Lower lobe of right lung (tissue), 2 donors: ENCODE data around the gene BLCAP. TPM values are rescaled to one million over a fixed set of nuclear protein-coding genes. Genes with fewer than 3 reads are reported as not detected.

Experiments used
- ATAC-seq, 2 donors: fragments of 200-7000 bp; cut with Tn5 transposase; one replicate each; pipeline ENCODE4 v1.9.1; 2020 to 2022; ENCODE audit warnings: mild to moderate bottlenecking in 2 of 2, moderate library complexity in 2 of 2
- DNase-seq: peaks from one replicate; pipeline ENCODE4 v3.0.0-alpha.2; 2020
- H3K27ac ChIP-seq: fragments of 200-600 bp; one replicate; pipeline ENCODE4 v1.8.0; 2022
- H3K27me3 ChIP-seq: fragments of 200-600 bp; one replicate; pipeline ENCODE4 v1.8.0; 2022; ENCODE audit warnings: low read depth
- H3K36me3 ChIP-seq: fragments of 200-600 bp; one replicate; pipeline ENCODE4 v1.8.0; 2022; ENCODE audit warnings: mild to moderate bottlenecking
- H3K4me1 ChIP-seq: fragments of 200-600 bp; one replicate; pipeline ENCODE4 v1.8.0; 2022
- H3K4me3 ChIP-seq: fragments of 200-600 bp; one replicate; pipeline ENCODE4 v1.8.0; 2022; ENCODE audit warnings: mild to moderate bottlenecking
- H3K9me3 ChIP-seq: fragments of 200-600 bp; one replicate; pipeline ENCODE4 v1.8.0; 2022
- CTCF ChIP-seq: fragments of 200-600 bp; IDR thresholded peaks from one replicate; pipeline ENCODE4 v1.8.0; 2022; ENCODE audit warnings: antibody characterized with exemption, mild to moderate bottlenecking
- intact Hi-C: fragments of 100-400 bp; cut with DNase I; formaldehyde crosslinking; loops from one replicate; pipeline ENCODE4 v1.11.0; 2022
- total RNA-seq: library from RNA; stranded (reverse); fragmentation: NEBNext Ultra II Directional; extraction: Animal tissue kit (Norgen Biotek cat#: 25700); gene quantifications from one replicate; pipeline ENCODE4 v1.2.1, GENCODE V29; 2021
- donor health status: DM: no; HTN: yes; CAD: no; lungs with severe emphysema.

The BLCAP gene
- total RNA-seq, 1 donor from 2014 or later: 66.8 TPM

GRCh38 chr20:37511610-37512275 is 15.9 kb downstream of the BLCAP start:
- intact Hi-C loops: no loop called here
- H3K4me1 ChIP-seq: peaks cover 2% of the 10 kb centered on the region
- H3K4me3 ChIP-seq: no peak overlapping the region
- no peaks in the 10 kb centered on the region for H3K9me3 ChIP-seq
- H3K36me3 ChIP-seq: peaks cover 68% of the 10 kb centered on the region
- H3K27ac ChIP-seq: no peak overlapping the region
- ATAC-seq (no peak), DNase-seq (no peak)
- TF ChIP-seq CTCF: no peak
- no peaks in the 10 kb centered on the region for H3K27me3 ChIP-seq

GRCh38 chr20:37510226-37510625 is 17.4 kb downstream of the BLCAP start:
- intact Hi-C loops: no loop called here
- DNase-seq (no peak), ATAC-seq (no peak)
- no peaks in the 10 kb centered on the region for H3K4me1 ChIP-seq
- peaks cover 57% of the 10 kb centered on the region for H3K36me3 ChIP-seq
- H3K27me3 ChIP-seq: no peaks in the 10 kb centered on the region
- no peak overlapping the region for H3K4me3 ChIP-seq
- no peak for TF ChIP-seq CTCF
- no peak overlapping the region for H3K27ac ChIP-seq
- no peaks in the 10 kb centered on the region for H3K9me3 ChIP-seq

- Histone ChIP-seq H3K4me1 (no peaks in the 10 kb centered on the region), H3K4me3 (no peak overlapping the region), H3K27me3 (no peaks in the 10 kb centered on the region), H3K36me3 (peaks cover 18% of the 10 kb centered on the region), H3K27ac (no peak overlapping the region), H3K9me3 (no peaks in the 10 kb centered on the region)
- DNase-seq (no peak), ATAC-seq (no peak)
- TF ChIP-seq CTCF: no peak
- intact Hi-C loops: no loop called here
Observed at GRCh38 chr20:37506152-37506725, 21.4 kb downstream of the BLCAP start.

GRCh38 chr20:37505263-37506151 is 22.2 kb downstream of the BLCAP start:
- no peak for ATAC-seq
- intact Hi-C loops: no loop called here
- no peaks in the 10 kb centered on the region for H3K4me1 ChIP-seq
- H3K9me3 ChIP-seq: no peaks in the 10 kb centered on the region
- no peak for TF ChIP-seq CTCF
- H3K27ac ChIP-seq: no peak overlapping the region
- H3K36me3 ChIP-seq: peaks cover 12% of the 10 kb centered on the region
- DNase-seq: no peak
- no peaks in the 10 kb centered on the region for H3K27me3 ChIP-seq
- H3K4me3 ChIP-seq: no peak overlapping the region

- ATAC-seq (no peak), DNase-seq (no peak)
- Histone ChIP-seq H3K27me3 (no peaks in the 10 kb centered on the region), H3K4me3 (no peak overlapping the region), H3K9me3 (no peaks in the 10 kb centered on the region), H3K36me3 (peaks cover 12% of the 10 kb centered on the region), H3K27ac (no peak overlapping the region), H3K4me1 (no peaks in the 10 kb centered on the region)
- intact Hi-C loops: no loop called here
- no peak for TF ChIP-seq CTCF
Observed at GRCh38 chr20:37504404-37505096, 23.1 kb downstream of the BLCAP start.
